H7 (cell line): ENCODE data around the gene GDAP2. TPM values are rescaled to one million over a fixed set of nuclear protein-coding genes. Genes with fewer than 3 reads are reported as not detected.

Experiments used
- DNase-seq: peaks from one replicate; pipeline ENCODE4 v3.0.0; 2012
- H3K27me3 ChIP-seq: 2 replicates; pipeline ENCODE4 v1.6.0; 2011; ENCODE audit warnings: mild to moderate bottlenecking, low read length; ENCODE audit not compliant: control insufficient read depth, insufficient read depth
- H3K36me3 ChIP-seq: replicated peaks from 2 replicates; pipeline ENCODE4 v1.5.1; 2011; ENCODE audit warnings: low read length; ENCODE audit not compliant: control insufficient read depth, insufficient read depth
- H3K4me3 ChIP-seq: 2 replicates; pipeline ENCODE4 v1.5.1; 2011; ENCODE audit warnings: low read depth, mild to moderate bottlenecking, control low read depth, low read length, moderate library complexity; ENCODE audit not compliant: insufficient read depth
- total RNA-seq: library from RNA; depleted of rRNA; stranded (reverse); fragments of >200 nt; shearing (Covaris generic); gene quantifications from 2 replicates; pipeline ENCODE4 v1.2.3, GENCODE V29; 2014

The GDAP2 gene
- total RNA-seq, 1 experiment from 2014 or later: 20.3 TPM

- no peak overlapping the region for H3K4me3 ChIP-seq
- no peaks in the 10 kb centered on the region for H3K36me3 ChIP-seq
- H3K27me3 ChIP-seq: no peaks in the 10 kb centered on the region
- no peak for DNase-seq
Measured at GRCh38 chr1:117841117-117841650, 88.2 kb downstream of the GDAP2 start.

GRCh38 chr1:117838911-117839310 lies 90.5 kb downstream of the GDAP2 start:
- DNase-seq: no peak
- H3K4me3 ChIP-seq: no peak overlapping the region
- H3K27me3 ChIP-seq: no peaks in the 10 kb centered on the region
- no peaks in the 10 kb centered on the region for H3K36me3 ChIP-seq

- no peak for DNase-seq
- Histone ChIP-seq H3K4me3 (no peak overlapping the region), H3K27me3 (no peaks in the 10 kb centered on the region), H3K36me3 (no peaks in the 10 kb centered on the region)
Measured at GRCh38 chr1:117836069-117836468, 93.4 kb downstream of the GDAP2 start.

GRCh38 chr1:117834416-117834815 lies 95.0 kb downstream of the GDAP2 start:
- no peak for DNase-seq
- no peak overlapping the region for H3K4me3 ChIP-seq
- no peaks in the 10 kb centered on the region for H3K36me3 ChIP-seq
- no peaks in the 10 kb centered on the region for H3K27me3 ChIP-seq

- Histone ChIP-seq H3K36me3 (no peaks in the 10 kb centered on the region), H3K4me3 (no peak overlapping the region), H3K27me3 (no peaks in the 10 kb centered on the region)
- DNase-seq: no peak
Measured at GRCh38 chr1:117832453-117832852, 97.0 kb downstream of the GDAP2 start.

- no peak for DNase-seq
- Histone ChIP-seq H3K4me3 (no peak overlapping the region), H3K27me3 (no peaks in the 10 kb centered on the region), H3K36me3 (no peaks in the 10 kb centered on the region)
Measured at GRCh38 chr1:117830222-117830621, 99.2 kb downstream of the GDAP2 start.

GRCh38 chr1:117828201-117828600 lies 101.2 kb downstream of the GDAP2 start:
- no peak for DNase-seq
- Histone ChIP-seq H3K36me3 (no peaks in the 10 kb centered on the region), H3K4me3 (no peak overlapping the region), H3K27me3 (no peaks in the 10 kb centered on the region)

- Histone ChIP-seq H3K4me3 (no peak overlapping the region), H3K27me3 (no peaks in the 10 kb centered on the region), H3K36me3 (no peaks in the 10 kb centered on the region)
- DNase-seq: no peak
Measured at GRCh38 chr1:117826540-117827078, 102.8 kb downstream of the GDAP2 start.

- H3K36me3 ChIP-seq: no peaks in the 10 kb centered on the region
- no peak for DNase-seq
- no peaks in the 10 kb centered on the region for H3K27me3 ChIP-seq
- H3K4me3 ChIP-seq: no peak overlapping the region
Measured at GRCh38 chr1:117826119-117826518, 103.3 kb downstream of the GDAP2 start.

- Histone ChIP-seq H3K36me3 (no peaks in the 10 kb centered on the region), H3K4me3 (no peak overlapping the region), H3K27me3 (no peaks in the 10 kb centered on the region)
- no peak for DNase-seq
Measured at GRCh38 chr1:117825414-117825813, 104.0 kb downstream of the GDAP2 start.

- Histone ChIP-seq H3K36me3 (no peaks in the 10 kb centered on the region), H3K27me3 (no peaks in the 10 kb centered on the region), H3K4me3 (no peak overlapping the region)
- no peak for DNase-seq
Measured at GRCh38 chr1:117824616-117825015, 104.8 kb downstream of the GDAP2 start.

GRCh38 chr1:117821774-117822482 lies 107.5 kb downstream of the GDAP2 start:
- no peak overlapping the region for H3K4me3 ChIP-seq
- no peaks in the 10 kb centered on the region for H3K27me3 ChIP-seq
- H3K36me3 ChIP-seq: no peaks in the 10 kb centered on the region
- DNase-seq: no peak

- no peak for DNase-seq
- Histone ChIP-seq H3K4me3 (no peak overlapping the region), H3K36me3 (no peaks in the 10 kb centered on the region), H3K27me3 (no peaks in the 10 kb centered on the region)
Measured at GRCh38 chr1:117821382-117821755, 108.1 kb downstream of the GDAP2 start.

GRCh38 chr1:117820694-117821381 lies 108.6 kb downstream of the GDAP2 start:
- Histone ChIP-seq H3K27me3 (no peaks in the 10 kb centered on the region), H3K36me3 (no peaks in the 10 kb centered on the region), H3K4me3 (no peak overlapping the region)
- no peak for DNase-seq

- DNase-seq: no peak
- no peak overlapping the region for H3K4me3 ChIP-seq
- H3K36me3 ChIP-seq: no peaks in the 10 kb centered on the region
- no peaks in the 10 kb centered on the region for H3K27me3 ChIP-seq
Measured at GRCh38 chr1:117820096-117820495, 109.3 kb downstream of the GDAP2 start.
